Stimulated activated CD4-positive, alpha-beta T cell treated with anti-CD3 and anti-CD28 coated beads, Interleukin-4, amount 100 ng/mL, for 48 hours (primary cell): ENCODE data around the gene SLC25A13.

Experiments used
- DNase-seq, 2 donors: peaks; one replicate each; pipeline ENCODE4 v3.0.0-alpha.2; 2020; ENCODE audit warnings: low read depth in 2 of 2

Gene SLC25A13

DNA sequence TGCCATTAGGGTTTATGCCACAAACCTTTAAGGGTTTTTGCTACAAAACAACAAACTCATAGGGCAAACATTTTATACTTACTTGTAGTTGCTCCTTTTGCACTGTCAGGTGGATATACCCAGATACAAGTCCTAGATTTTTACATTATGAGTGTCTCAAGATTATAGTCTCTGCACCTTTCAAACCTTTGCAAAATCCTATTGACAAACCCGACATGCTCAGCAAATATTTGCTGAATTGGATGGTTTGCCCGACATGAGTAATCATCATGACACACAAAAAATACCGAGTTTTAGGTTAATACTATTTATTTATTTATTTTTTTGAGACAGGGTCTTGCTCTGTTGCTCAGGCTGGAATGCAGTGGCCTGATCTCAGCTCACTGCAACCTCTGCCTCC is 117.3 kb downstream of the SLC25A13 start:
- no peak for DNase-seq

- DNase-seq, result no peak
Observed at GRCh38 chr7:96203786-96204185, 118.1 kb downstream of the SLC25A13 start.

GRCh38 chr7:96202102-96202501 is 119.8 kb downstream of the SLC25A13 start:
- DNase-seq, result no peak

GRCh38 chr7:96200740-96201139 is 121.2 kb downstream of the SLC25A13 start:
- no peak for DNase-seq

GRCh38 chr7:96199421-96199820 is 122.5 kb downstream of the SLC25A13 start:
- no peak for DNase-seq

DNA sequence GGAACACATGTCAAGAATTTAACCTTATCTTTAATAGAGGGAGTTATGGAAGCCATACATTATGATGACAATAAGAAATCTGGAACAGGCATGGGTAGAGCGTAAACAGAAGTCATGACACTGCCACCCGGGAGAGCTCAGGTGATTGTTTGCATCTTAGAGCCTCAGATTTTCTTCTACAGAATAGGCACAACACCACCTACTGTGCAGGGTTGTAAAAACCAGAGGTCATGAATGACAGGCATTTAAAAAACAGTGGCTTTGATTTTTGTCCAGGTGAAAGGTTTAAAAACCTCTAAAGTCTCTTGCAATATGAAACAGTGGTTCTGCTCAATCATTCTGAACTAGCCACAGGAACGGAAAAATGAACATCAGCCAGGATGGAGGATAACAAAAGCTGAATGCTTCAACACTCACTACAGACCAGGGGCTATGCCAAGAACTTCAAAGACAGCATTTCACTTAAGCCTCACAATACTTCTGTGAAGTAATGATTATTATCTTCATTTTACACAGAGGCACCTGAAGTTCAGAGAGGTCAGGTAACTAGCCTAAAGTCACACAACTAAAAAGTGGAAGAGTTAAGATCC is 123.8 kb downstream of the SLC25A13 start:
- no peak for DNase-seq

- no peak for DNase-seq
Observed at GRCh38 chr7:96196676-96197075, 125.2 kb downstream of the SLC25A13 start.

DNA sequence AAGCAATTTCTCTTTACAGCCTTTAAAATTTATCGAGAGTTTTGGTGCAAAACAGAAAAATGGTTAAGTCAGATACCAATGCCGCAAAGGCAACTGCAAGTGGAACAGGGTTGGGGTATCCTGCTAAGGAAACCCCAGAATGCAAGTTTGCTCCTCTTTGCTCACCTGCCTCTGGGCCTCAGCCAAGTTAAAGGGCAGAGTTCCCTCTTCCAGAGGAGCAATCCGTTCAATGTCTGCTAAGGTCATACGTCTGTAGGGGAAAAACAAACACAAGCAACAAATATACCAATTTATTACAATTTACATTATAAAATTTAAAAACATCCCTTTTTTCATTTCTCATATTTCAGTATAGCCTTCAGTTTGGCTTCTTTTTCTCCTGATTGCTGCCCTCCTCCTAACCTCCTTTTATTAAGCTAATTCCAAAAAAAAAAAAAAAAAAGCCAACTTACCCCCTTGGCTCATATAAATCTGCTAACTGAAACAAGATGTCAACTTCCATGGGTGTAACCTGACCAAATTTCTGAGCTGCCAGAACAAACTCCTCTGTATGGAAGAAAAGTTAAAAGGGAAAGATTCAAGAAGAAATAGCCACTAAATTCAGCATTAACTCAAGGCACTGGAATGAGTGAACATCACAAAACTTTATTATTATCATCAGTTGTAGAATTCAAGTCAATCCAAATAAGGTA is 132.6 kb downstream of the SLC25A13 start:
- no peak for DNase-seq

GRCh38 chr7:96188591-96188991 is 133.3 kb downstream of the SLC25A13 start:
- DNase-seq, result no peak

DNA sequence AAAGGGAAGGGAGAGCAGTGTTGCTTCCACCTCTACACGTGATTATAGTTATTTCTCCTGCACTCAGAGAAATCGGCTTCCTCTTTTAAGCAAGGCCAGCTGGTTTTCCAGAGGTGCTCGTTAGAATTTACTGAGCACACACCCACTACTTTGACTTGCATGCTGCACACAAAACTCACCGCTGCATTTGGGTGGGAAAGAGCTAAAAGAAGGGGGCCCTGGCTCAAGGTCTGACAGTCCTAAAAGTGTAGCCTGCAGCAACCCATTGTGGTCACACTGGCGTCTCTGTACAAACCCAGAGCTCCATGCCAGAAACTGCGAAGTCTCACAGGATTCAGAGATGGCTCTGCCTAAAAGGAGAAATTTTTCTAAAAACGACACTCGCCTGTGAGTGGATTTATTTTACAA is 133.7 kb downstream of the SLC25A13 start:
- no peak for DNase-seq

DNA sequence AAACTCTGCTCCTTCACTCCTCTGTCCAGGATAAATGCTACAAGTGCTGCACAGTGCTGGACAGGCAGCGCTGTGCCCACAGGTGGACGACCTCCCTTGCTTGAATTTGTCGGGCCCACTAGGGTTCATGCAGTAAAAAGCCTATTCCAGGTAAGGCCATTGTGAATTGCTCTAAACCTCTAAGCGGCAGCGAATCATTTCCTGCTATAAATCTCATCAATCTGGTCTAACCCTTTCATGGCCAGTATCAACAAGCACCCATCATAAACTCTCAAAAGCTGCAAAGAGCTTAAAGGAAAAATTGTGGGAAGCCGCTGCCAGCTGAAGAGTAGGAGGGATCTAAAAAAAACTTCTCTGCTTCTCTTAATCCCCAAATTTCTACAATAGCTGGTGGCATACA is 134.2 kb downstream of the SLC25A13 start:
- no peak for DNase-seq

- DNase-seq, result no peak
Observed at GRCh38 chr7:96184783-96185182, 137.1 kb downstream of the SLC25A13 start.

- no peak for DNase-seq
Observed at GRCh38 chr7:96183163-96183670, 138.7 kb downstream of the SLC25A13 start.

- no peak for DNase-seq
Observed at GRCh38 chr7:96182424-96183158, 139.3 kb downstream of the SLC25A13 start.

DNA sequence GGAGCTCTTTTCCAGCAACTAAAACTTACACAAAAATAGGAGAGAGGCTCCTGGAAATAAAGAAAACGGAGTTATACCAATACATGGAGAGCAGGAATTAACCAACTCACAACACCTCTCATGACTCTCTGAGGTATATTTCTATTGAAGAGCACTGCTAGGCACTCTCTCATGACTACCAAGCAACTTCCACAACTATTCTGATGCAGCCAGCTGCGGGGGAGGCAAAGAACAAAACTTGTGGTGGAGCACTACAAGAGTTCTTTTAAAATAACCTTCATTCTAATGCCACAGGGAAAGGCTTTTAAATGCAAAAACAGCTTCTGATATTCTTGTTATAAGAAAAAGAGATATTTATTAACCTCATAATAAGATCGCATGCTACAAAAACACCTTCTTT is 140.7 kb downstream of the SLC25A13 start:
- DNase-seq, result no peak

GRCh38 chr7:96179837-96180236 is 142.1 kb downstream of the SLC25A13 start:
- DNase-seq, result no peak

GRCh38 chr7:96179341-96179740 is 142.6 kb downstream of the SLC25A13 start:
- no peak for DNase-seq

- no peak for DNase-seq
Observed at GRCh38 chr7:96178581-96178980, 143.3 kb downstream of the SLC25A13 start.

DNA sequence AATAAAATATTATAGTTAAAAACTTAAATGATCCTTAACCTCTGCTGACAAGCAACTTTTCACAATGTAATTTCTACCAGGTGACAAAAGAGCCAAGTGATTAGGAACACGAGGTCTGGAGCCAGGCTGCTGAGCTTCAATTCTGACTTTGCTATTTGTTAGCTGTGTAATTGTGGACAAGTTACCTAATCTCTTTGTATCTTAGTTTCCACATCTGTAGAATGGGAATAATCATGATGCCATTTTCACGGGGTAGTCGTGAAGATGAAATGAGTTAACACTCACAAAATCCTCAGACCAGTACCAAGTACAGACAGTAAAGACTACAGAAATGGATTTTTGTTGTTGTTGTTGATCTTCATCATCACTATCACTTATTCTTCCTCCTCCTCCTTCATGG is 144.5 kb downstream of the SLC25A13 start:
- no peak for DNase-seq

DNA sequence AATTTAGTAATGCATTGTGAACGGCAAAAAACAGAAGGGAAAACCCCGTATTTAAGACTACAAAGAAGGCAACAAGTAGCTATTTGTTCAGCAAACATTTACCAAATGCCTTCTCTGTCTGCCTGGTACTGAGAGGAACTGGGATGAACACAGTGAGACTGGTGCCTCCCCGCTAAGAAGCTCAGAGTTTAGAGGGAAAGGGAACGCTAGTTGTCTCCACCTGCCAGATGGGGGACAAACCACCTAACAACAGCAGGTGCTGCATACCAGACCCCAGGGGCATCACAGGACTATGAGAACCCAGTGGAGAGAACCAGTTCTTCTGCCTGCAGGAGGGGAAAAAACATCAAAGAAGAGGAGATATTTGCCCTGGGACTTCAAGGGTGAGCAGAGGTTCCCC is 147.1 kb downstream of the SLC25A13 start:
- no peak for DNase-seq

DNA sequence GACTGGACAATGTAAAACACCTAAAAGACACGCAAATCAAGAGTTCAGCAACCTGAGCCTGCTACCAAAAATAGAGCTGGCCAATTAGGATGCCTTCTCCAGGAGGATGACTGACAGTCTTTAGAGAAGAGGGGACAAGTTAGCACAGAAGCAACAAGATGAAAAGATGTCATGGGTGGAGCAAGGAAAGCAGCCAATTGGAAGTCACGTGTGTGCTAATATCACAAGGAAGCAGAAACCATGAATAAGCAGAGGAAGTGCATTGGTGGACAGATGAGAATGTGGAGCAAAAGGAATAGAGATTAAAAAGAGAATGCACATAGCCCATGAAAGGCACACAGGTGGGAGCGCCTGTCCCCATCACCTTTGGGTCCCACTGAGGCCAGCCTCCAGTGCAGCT is 148.1 kb downstream of the SLC25A13 start:
- DNase-seq, result no peak

- DNase-seq, result no peak
Observed at GRCh38 chr7:96169439-96169838, 152.5 kb downstream of the SLC25A13 start.

DNA sequence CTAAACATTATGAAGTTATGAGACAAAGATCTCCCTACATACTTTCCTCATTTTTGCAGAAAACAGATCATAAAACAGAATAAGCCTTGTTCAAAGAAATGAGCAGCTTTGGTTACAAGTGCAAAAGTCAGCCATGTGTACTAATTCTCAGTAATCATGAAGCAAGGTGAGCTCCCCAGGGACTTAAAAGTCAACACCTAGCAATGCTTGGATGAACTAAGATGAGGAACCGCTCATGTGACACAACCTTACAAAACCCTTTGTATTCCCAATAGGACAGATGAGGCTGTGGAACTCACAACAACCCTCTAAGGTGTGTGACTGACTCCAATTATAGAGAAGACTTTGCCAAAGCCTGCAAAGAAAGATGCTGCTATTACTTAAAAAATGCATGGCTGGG is 154.5 kb downstream of the SLC25A13 start:
- no peak for DNase-seq
